Activated T-helper 1 cell treated with anti-CD3 and anti-CD28 coated beads, Interleukin-12 subunit alpha, Interleukin-12 subunit beta, Interleukin-2, Interleukin-4 antibody, amounts not matched to agents 30 ng/mL and 10 ng/mL and 1 ng/mL, durations not matched to agents 14 hours and 24 hours and 36 hours (primary cell): Measurements from ENCODE around the gene ZDHHC6. TPM values are rescaled to one million over a fixed set of nuclear protein-coding genes. Genes with fewer than 3 reads are reported as not detected.
"Not testable (repeated sequence)": the region's sequence is repeated elsewhere in the genome, so short reads cannot be mapped to it uniquely, and the experiment has no call there.

Experiments
- DNase-seq: peaks from one replicate; pipeline ENCODE4 v3.0.0; 2021; ENCODE audit warnings: low spot score
- H3K27ac Mint-ChIP-seq: one replicate; pipeline ENCODE4 v1.8.0; 2021; ENCODE audit warnings: mild to moderate bottlenecking, mixed read lengths
- H3K27me3 Mint-ChIP-seq: one replicate; pipeline ENCODE4 v1.8.0; 2022; ENCODE audit warnings: mild to moderate bottlenecking, moderate library complexity, mixed read lengths; ENCODE audit not compliant: insufficient read depth
- H3K36me3 Mint-ChIP-seq: one replicate; pipeline ENCODE4 v1.8.0; 2021; ENCODE audit warnings: low read depth, mixed read lengths
- H3K4me1 Mint-ChIP-seq: one replicate; pipeline ENCODE4 v1.8.0; 2021; ENCODE audit warnings: low read depth, mixed read lengths
- H3K4me3 Mint-ChIP-seq: one replicate; pipeline ENCODE4 v1.8.0; 2021; ENCODE audit warnings: mild to moderate bottlenecking, moderate library complexity, mixed read lengths
- H3K9me3 Mint-ChIP-seq: one replicate; pipeline ENCODE4 v1.8.0; 2021; ENCODE audit warnings: mixed read lengths
- intact Hi-C: fragments of 100-400 bp; cut with micrococcal nuclease; formaldehyde crosslinking; loops from one replicate; pipeline ENCODE4 v1.15.1; 2024
- total RNA-seq: library from RNA; stranded (reverse); gene quantifications from 2 replicates; pipeline ENCODE4 v1.2.3, GENCODE V29; 2022

The ZDHHC6 gene
- total RNA-seq, 1 donor from 2014 or later, result 51.9 TPM

GRCh38 chr10:112433136-112433535 lies 13.6 kb downstream of the ZDHHC6 start:
- no peaks in the 10 kb centered on the region for H3K9me3 Mint-ChIP-seq
- H3K27ac Mint-ChIP-seq, result no peak overlapping the region
- H3K4me3 Mint-ChIP-seq, result no peak overlapping the region
- H3K36me3 Mint-ChIP-seq, result peaks cover 36% of the 10 kb centered on the region
- intact Hi-C loops, result no loop called here
- H3K27me3 Mint-ChIP-seq, result no peaks in the 10 kb centered on the region
- DNase-seq, result no peak
- peaks cover 5% of the 10 kb centered on the region for H3K4me1 Mint-ChIP-seq

GRCh38 chr10:112429654-112430230 lies 17.0 kb downstream of the ZDHHC6 start:
- H3K4me3 Mint-ChIP-seq, result no peak overlapping the region
- peaks cover 51% of the 10 kb centered on the region for H3K36me3 Mint-ChIP-seq
- H3K27ac Mint-ChIP-seq, result no peak overlapping the region
- peaks cover 3% of the 10 kb centered on the region for H3K4me1 Mint-ChIP-seq
- no peaks in the 10 kb centered on the region for H3K27me3 Mint-ChIP-seq
- no peaks in the 10 kb centered on the region for H3K9me3 Mint-ChIP-seq
- intact Hi-C loops, result no loop called here
- no peak for DNase-seq

- Mint-ChIP-seq H3K4me3 (no peak overlapping the region), H3K27me3 (no peaks in the 10 kb centered on the region), H3K4me1 (no peaks in the 10 kb centered on the region), H3K36me3 (peaks cover 45% of the 10 kb centered on the region), H3K27ac (no peak overlapping the region), H3K9me3 (no peaks in the 10 kb centered on the region)
- intact Hi-C loops, result no loop called here
- no peak for DNase-seq
Measured at GRCh38 chr10:112429147-112429546, 17.6 kb downstream of the ZDHHC6 start.

GRCh38 chr10:112426111-112426510 lies 20.6 kb downstream of the ZDHHC6 start:
- Mint-ChIP-seq H3K27ac (no peak overlapping the region), H3K36me3 (peaks cover 54% of the 10 kb centered on the region)

GRCh38 chr10:112424651-112425050 lies 22.1 kb downstream of the ZDHHC6 start:
- H3K36me3 Mint-ChIP-seq, result peaks cover 53% of the 10 kb centered on the region

More at GRCh38 chr10:112426111-112426510, 20.6 kb downstream of the ZDHHC6 start:
- Mint-ChIP-seq H3K27me3 (no peaks in the 10 kb centered on the region), H3K4me1 (no peaks in the 10 kb centered on the region), H3K4me3 (no peak overlapping the region), H3K9me3 (no peaks in the 10 kb centered on the region)
- intact Hi-C loops, result no loop called here
- DNase-seq, result no peak

GRCh38 chr10:112421731-112422130 lies 25.0 kb downstream of the ZDHHC6 start:
- intact Hi-C loops, result no loop called here
- H3K27ac Mint-ChIP-seq, result no peak overlapping the region

More at GRCh38 chr10:112424651-112425050, 22.1 kb downstream of the ZDHHC6 start:
- Mint-ChIP-seq H3K9me3 (no peaks in the 10 kb centered on the region), H3K4me1 (no peaks in the 10 kb centered on the region), H3K4me3 (no peak overlapping the region), H3K27ac (no peak overlapping the region), H3K27me3 (no peaks in the 10 kb centered on the region)
- intact Hi-C loops, result no loop called here
- DNase-seq, result no peak

GRCh38 chr10:112412696-112413095 lies 34.0 kb downstream of the ZDHHC6 start:
- intact Hi-C loops, result no loop called here
- Mint-ChIP-seq H3K27ac (no peak overlapping the region), H3K4me1 (peaks cover 2% of the 10 kb centered on the region), H3K4me3 (no peak overlapping the region), H3K9me3 (no peaks in the 10 kb centered on the region), H3K36me3 (peaks cover 58% of the 10 kb centered on the region), H3K27me3 (no peaks in the 10 kb centered on the region)
- no peak for DNase-seq

More at GRCh38 chr10:112421731-112422130, 25.0 kb downstream of the ZDHHC6 start:
- no peaks in the 10 kb centered on the region for H3K4me1 Mint-ChIP-seq
- H3K4me3 Mint-ChIP-seq, result no peak overlapping the region
- no peaks in the 10 kb centered on the region for H3K27me3 Mint-ChIP-seq
- no peak for DNase-seq
- no peaks in the 10 kb centered on the region for H3K9me3 Mint-ChIP-seq
- H3K36me3 Mint-ChIP-seq, result peaks cover 43% of the 10 kb centered on the region

- Mint-ChIP-seq H3K9me3 (peaks cover 11% of the 10 kb centered on the region), H3K4me3 (no peak overlapping the region), H3K4me1 (peaks cover 10% of the 10 kb centered on the region), H3K27me3 (no peaks in the 10 kb centered on the region), H3K27ac (no peak overlapping the region), H3K36me3 (peaks cover 62% of the 10 kb centered on the region)
- DNase-seq, result no peak
- intact Hi-C loops, result no loop called here
Measured at GRCh38 chr10:112409755-112410154, 37.0 kb downstream of the ZDHHC6 start.

GRCh38 chr10:112409299-112409698 lies 37.4 kb downstream of the ZDHHC6 start:
- H3K27ac Mint-ChIP-seq, result no peak overlapping the region
- H3K36me3 Mint-ChIP-seq, result peaks cover 62% of the 10 kb centered on the region
- intact Hi-C loops, result no loop called here
- H3K4me3 Mint-ChIP-seq, result no peak overlapping the region
- H3K9me3 Mint-ChIP-seq, result peaks cover 11% of the 10 kb centered on the region
- H3K4me1 Mint-ChIP-seq, result peaks cover 10% of the 10 kb centered on the region
- no peaks in the 10 kb centered on the region for H3K27me3 Mint-ChIP-seq
- DNase-seq, result no peak

GRCh38 chr10:112407696-112408095 lies 39.0 kb downstream of the ZDHHC6 start:
- intact Hi-C loops, result no loop called here
- peaks cover 10% of the 10 kb centered on the region for H3K4me1 Mint-ChIP-seq
- DNase-seq, result no peak
- H3K27ac Mint-ChIP-seq, result peak overlapping the region; percentile 61
- H3K9me3 Mint-ChIP-seq, result peaks cover 11% of the 10 kb centered on the region
- H3K27me3 Mint-ChIP-seq, result no peaks in the 10 kb centered on the region
- H3K4me3 Mint-ChIP-seq, result no peak overlapping the region
- peaks cover 66% of the 10 kb centered on the region for H3K36me3 Mint-ChIP-seq

GRCh38 chr10:112406806-112407205 lies 39.9 kb downstream of the ZDHHC6 start:
- DNase-seq, H3K27me3 Mint-ChIP-seq, H3K4me3 Mint-ChIP-seq, H3K27ac Mint-ChIP-seq, intact Hi-C loops: not testable (repeated sequence)
- Mint-ChIP-seq H3K4me1 (peaks cover 10% of the 10 kb centered on the region), H3K9me3 (peaks cover 11% of the 10 kb centered on the region), H3K36me3 (peaks cover 68% of the 10 kb centered on the region)

GRCh38 chr10:112404617-112405016 lies 42.1 kb downstream of the ZDHHC6 start:
- no peaks in the 10 kb centered on the region for H3K27me3 Mint-ChIP-seq
- no peak overlapping the region for H3K27ac Mint-ChIP-seq
- H3K4me1 Mint-ChIP-seq, result peaks cover 10% of the 10 kb centered on the region
- intact Hi-C loops, result no loop called here
- H3K36me3 Mint-ChIP-seq, result peaks cover 62% of the 10 kb centered on the region
- H3K4me3 Mint-ChIP-seq, result no peak overlapping the region
- DNase-seq, result no peak
- H3K9me3 Mint-ChIP-seq, result peaks cover 11% of the 10 kb centered on the region

- no peak overlapping the region for H3K4me3 Mint-ChIP-seq
- no peak overlapping the region for H3K27ac Mint-ChIP-seq
- peaks cover 58% of the 10 kb centered on the region for H3K36me3 Mint-ChIP-seq
- intact Hi-C loops, result no loop called here
- peaks cover 10% of the 10 kb centered on the region for H3K4me1 Mint-ChIP-seq
- peaks cover 11% of the 10 kb centered on the region for H3K9me3 Mint-ChIP-seq
- DNase-seq, result no peak
- H3K27me3 Mint-ChIP-seq, result no peaks in the 10 kb centered on the region
Measured at GRCh38 chr10:112402917-112403316, 43.8 kb downstream of the ZDHHC6 start.

- no peaks in the 10 kb centered on the region for H3K27me3 Mint-ChIP-seq
Measured at GRCh38 chr10:112397592-112397991, 49.1 kb downstream of the ZDHHC6 start.

More at GRCh38 chr10:112397592-112397991, 49.1 kb downstream of the ZDHHC6 start:
- no peak overlapping the region for H3K4me3 Mint-ChIP-seq
- no peak for DNase-seq
- H3K27ac Mint-ChIP-seq, result no peak overlapping the region
- no peaks in the 10 kb centered on the region for H3K9me3 Mint-ChIP-seq
- peaks cover 7% of the 10 kb centered on the region for H3K4me1 Mint-ChIP-seq
- intact Hi-C loops, result no loop called here
- peaks cover 26% of the 10 kb centered on the region for H3K36me3 Mint-ChIP-seq
